OCI-LY7 (cell line): ENCODE measurements around the gene ASB1. TPM values are rescaled to one million over a fixed set of nuclear protein-coding genes. Genes with fewer than 3 reads are reported as not detected.

ENCODE experiments used
- BruUV-seq: library from RNA; stranded (reverse); fragments of 400-500 nt; replicated peaks from 2 replicates; lab custom pipeline; 2021; lab: Mats Ljungman, UMichigan
- CTCF ChIA-PET: fragments of 300-600 bp; sonication (Branson Sonifier 250); formaldehyde crosslinking; loops from one replicate; lab custom pipeline; 2022; ENCODE audit warnings: antibody characterized with exemption; ENCODE audit not compliant: unreplicated experiment; lab: Charles Lee
- POLR2A ChIA-PET: fragments of 300-600 bp; sonication (Branson Sonifier 250); formaldehyde crosslinking; loops from one replicate; lab custom pipeline; 2022; ENCODE audit warnings: antibody characterized with exemption; lab: Charles Lee
- DNase-seq: peaks from one replicate; pipeline ENCODE4 v3.0.0-alpha.2; 2015; ENCODE audit warnings: low spot score
- H2AFZ ChIP-seq: fragments of 200-600 bp; sonication (generic), shearing (Covaris generic); 2 replicates; pipeline ENCODE4 v1.6.1; 2014; ENCODE audit warnings: mild to moderate bottlenecking, antibody characterized with exemption, low read length, moderate library complexity
- H3K27ac ChIP-seq: fragments of 200-600 bp; sonication (generic); 2 replicates; pipeline ENCODE4 v1.5.1; 2014; ENCODE audit warnings: mixed run types, low read depth, mild to moderate bottlenecking, moderate library complexity, low read length, inconsistent platforms; ENCODE audit not compliant: poor library complexity, severe bottlenecking
- H3K36me3 ChIP-seq: fragments of 200-600 bp; sonication (generic); 2 replicates; pipeline ENCODE4 v1.6.1; 2014; ENCODE audit warnings: mild to moderate bottlenecking, antibody characterized with exemption, low read length, moderate library complexity, mixed read lengths; ENCODE audit not compliant: insufficient read depth
- H3K4me1 ChIP-seq: fragments of 200-600 bp; sonication (generic); 2 replicates; pipeline ENCODE4 v1.5.1; 2014; ENCODE audit warnings: mild to moderate bottlenecking, low read length; ENCODE audit not compliant: insufficient read depth, poor library complexity, severe bottlenecking
- H3K4me2 ChIP-seq: fragments of 200-600 bp; sonication (generic); 2 replicates; pipeline ENCODE4 v1.6.1; 2014; ENCODE audit warnings: mild to moderate bottlenecking, low read length
- H3K4me3 ChIP-seq: fragments of 200-600 bp; sonication (generic); 2 replicates; pipeline ENCODE4 v1.5.1; 2014; ENCODE audit warnings: mild to moderate bottlenecking, low read depth, low read length; ENCODE audit not compliant: poor library complexity, severe bottlenecking
- H3K79me2 ChIP-seq: fragments of 200-600 bp; sonication (generic); 2 replicates; pipeline ENCODE4 v1.6.1; 2016; ENCODE audit warnings: low read depth, mild to moderate bottlenecking, low read length, moderate library complexity, mixed read lengths; ENCODE audit not compliant: insufficient read depth
- H3K9me2 ChIP-seq: fragments of 200-600 bp; sonication (generic); 2 replicates; pipeline ENCODE4 v1.6.1; 2016; ENCODE audit warnings: mild to moderate bottlenecking, low read length, mixed read lengths; ENCODE audit not compliant: insufficient read depth
- H3K9me3 ChIP-seq: fragments of 200-600 bp; sonication (generic); 2 replicates; pipeline ENCODE4 v1.6.1; 2014; ENCODE audit warnings: mild to moderate bottlenecking, mixed run types, low read length, mixed read lengths
- H4K20me1 ChIP-seq: fragments of 200-600 bp; sonication (generic); 2 replicates; pipeline ENCODE4 v1.6.1; 2014; ENCODE audit warnings: mild to moderate bottlenecking, antibody characterized with exemption, low read length, moderate library complexity, mixed read lengths; ENCODE audit not compliant: insufficient read depth
- CTCF ChIP-seq: fragments of 200-600 bp; sonication (generic); conservative IDR thresholded peaks from 2 replicates; pipeline ENCODE4 v1.5.1; 2014; ENCODE audit warnings: mild to moderate bottlenecking, antibody characterized with exemption, low read length, moderate library complexity, mixed read lengths
- EZH2phosphoT487 ChIP-seq: fragments of 200-600 bp; sonication (generic); IDR thresholded peaks from 2 replicates; pipeline ENCODE4 v1.6.1; 2018; ENCODE audit warnings: low read depth, borderline replicate concordance, mild to moderate bottlenecking, mixed run types, antibody characterized with exemption, low read length, moderate library complexity, mixed read lengths
- intact Hi-C: fragments of 100-400 bp; cut with micrococcal nuclease; formaldehyde crosslinking; loops from one replicate; pipeline ENCODE4 v1.10.0; 2022; ENCODE audit not compliant: unreplicated experiment
- total RNA-seq, 2 experiments: library from RNA; depleted of rRNA in 1 of 2; stranded (reverse); fragments of >200 nt in 1 of 2; shearing (Covaris generic) in 1 of 2; gene quantifications; 2 replicates each; pipeline ENCODE4 v1.2.3, GENCODE V29; 2014 to 2022

The ASB1 gene
- total RNA-seq, 2 experiments from 2014 or later, result 19.4 to 37.7 TPM

DNA sequence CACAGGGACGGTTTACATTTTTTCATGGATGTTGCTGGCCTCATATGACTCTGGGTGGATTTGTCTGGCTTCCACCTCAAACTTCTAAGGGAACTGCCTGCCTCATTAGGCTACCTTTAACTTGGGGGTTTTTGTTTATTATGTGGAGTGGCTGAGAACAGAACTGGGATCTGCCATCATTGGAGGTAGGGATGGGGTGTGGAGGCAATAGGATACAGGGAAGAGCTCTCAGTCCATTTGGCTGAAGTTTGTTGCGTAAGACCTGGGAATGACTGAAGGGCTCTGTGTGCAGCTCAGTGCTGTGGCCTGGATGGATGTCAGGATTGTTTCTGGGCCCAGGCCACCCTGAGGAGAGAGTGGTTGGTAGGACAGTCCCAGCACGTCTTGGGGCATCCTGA is 31.2 kb downstream of the ASB1 start:
- Histone ChIP-seq H3K9me3 (peaks cover 16% of the 10 kb centered on the region), H3K4me3 (no peak overlapping the region)
- POLR2A ChIA-PET, result interaction anchor here (1.1 kb wide), 1 partner anchor 10 kb away, joined by 3 read pairs; no protein-coding TSS in a partner anchor

DNA sequence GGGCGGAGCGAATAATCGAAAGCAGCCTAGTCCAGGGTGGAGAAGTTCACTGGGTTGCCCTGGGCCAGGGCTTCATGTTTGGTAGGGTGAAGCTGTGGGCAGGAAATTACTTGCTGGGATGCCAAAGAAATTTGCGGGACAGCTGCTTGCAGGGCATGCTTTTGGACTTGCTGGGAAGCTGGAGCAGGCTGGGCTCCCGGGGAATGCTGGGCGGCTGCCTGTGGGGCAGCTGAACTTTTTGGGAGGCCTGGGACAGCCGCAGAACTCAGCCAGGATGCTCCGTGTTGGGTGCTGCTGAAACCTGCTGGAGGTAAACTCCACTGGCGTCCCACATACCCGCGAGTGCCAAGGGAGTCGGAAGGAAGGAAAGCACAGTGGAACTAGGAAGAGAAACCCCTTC is 31.9 kb downstream of the ASB1 start:
- TF ChIP-seq CTCF (no peak), EZH2phosphoT487 (no peak)
- Histone ChIP-seq H3K79me2 (no peaks in the 10 kb centered on the region), H3K4me2 (no peak overlapping the region), H3K4me3 (no peak overlapping the region), H2AFZ (no peak overlapping the region), H3K36me3 (no peaks in the 10 kb centered on the region), H3K9me2 (no peaks in the 10 kb centered on the region), H3K27ac (no peak overlapping the region), H4K20me1 (no peaks in the 10 kb centered on the region), H3K4me1 (no peaks in the 10 kb centered on the region), H3K9me3 (peaks cover 16% of the 10 kb centered on the region)
- ChIA-PET CTCF (interaction anchor here (1.0 kb wide), 1 partner anchor 19 kb away, joined by 3 read pairs; no protein-coding TSS in a partner anchor), POLR2A (interaction anchor here (1.1 kb wide), 1 partner anchor 9 kb away, joined by 3 read pairs; no protein-coding TSS in a partner anchor)
- DNase-seq, result no peak
- no TSS peak for BruUV-seq
- intact Hi-C loops, result no loop called here

More for the DNA sequence above, 31.2 kb downstream of the ASB1 start:
- intact Hi-C loops, result no loop called here
- no peaks in the 10 kb centered on the region for H4K20me1 ChIP-seq
- H3K27ac ChIP-seq, result no peak overlapping the region
- BruUV-seq, result no TSS peak
- no peak for DNase-seq
- TF ChIP-seq CTCF (no peak), EZH2phosphoT487 (no peak)
- H2AFZ ChIP-seq, result no peak overlapping the region
- H3K4me2 ChIP-seq, result no peak overlapping the region
- H3K36me3 ChIP-seq, result peaks cover 3% of the 10 kb centered on the region; the same call in 1 of the 2 replicates
- H3K79me2 ChIP-seq, result no peaks in the 10 kb centered on the region
- H3K4me1 ChIP-seq, result no peaks in the 10 kb centered on the region
- CTCF ChIA-PET, result no interaction called here
- no peaks in the 10 kb centered on the region for H3K9me2 ChIP-seq

GRCh38 chr2:238459081-238459629 is 32.4 kb downstream of the ASB1 start:
- intact Hi-C loops, result no loop called here
- Histone ChIP-seq H2AFZ (no peak overlapping the region), H3K27ac (no peak overlapping the region), H4K20me1 (no peaks in the 10 kb centered on the region), H3K79me2 (no peaks in the 10 kb centered on the region), H3K4me3 (no peak overlapping the region), H3K4me2 (no peak overlapping the region), H3K4me1 (no peaks in the 10 kb centered on the region), H3K9me2 (no peaks in the 10 kb centered on the region), H3K36me3 (no peaks in the 10 kb centered on the region), H3K9me3 (peaks cover 16% of the 10 kb centered on the region)
- TF ChIP-seq EZH2phosphoT487 (no peak), CTCF (no peak)
- BruUV-seq, result no TSS peak
- no peak for DNase-seq
- ChIA-PET CTCF (interaction anchor here (1.0 kb wide), 1 partner anchor 20 kb away, joined by 3 read pairs; no protein-coding TSS in a partner anchor), POLR2A (interaction anchor here (1.1 kb wide), 1 partner anchor 9 kb away, joined by 3 read pairs; no protein-coding TSS in a partner anchor)
